Measurements from ENCODE around the gene HNRNPL.
"Not testable (repeated sequence)": the region's sequence is repeated elsewhere in the genome, so short reads cannot be mapped to it uniquely, and the experiment has no call there.

HNRNPL gene

DNA sequence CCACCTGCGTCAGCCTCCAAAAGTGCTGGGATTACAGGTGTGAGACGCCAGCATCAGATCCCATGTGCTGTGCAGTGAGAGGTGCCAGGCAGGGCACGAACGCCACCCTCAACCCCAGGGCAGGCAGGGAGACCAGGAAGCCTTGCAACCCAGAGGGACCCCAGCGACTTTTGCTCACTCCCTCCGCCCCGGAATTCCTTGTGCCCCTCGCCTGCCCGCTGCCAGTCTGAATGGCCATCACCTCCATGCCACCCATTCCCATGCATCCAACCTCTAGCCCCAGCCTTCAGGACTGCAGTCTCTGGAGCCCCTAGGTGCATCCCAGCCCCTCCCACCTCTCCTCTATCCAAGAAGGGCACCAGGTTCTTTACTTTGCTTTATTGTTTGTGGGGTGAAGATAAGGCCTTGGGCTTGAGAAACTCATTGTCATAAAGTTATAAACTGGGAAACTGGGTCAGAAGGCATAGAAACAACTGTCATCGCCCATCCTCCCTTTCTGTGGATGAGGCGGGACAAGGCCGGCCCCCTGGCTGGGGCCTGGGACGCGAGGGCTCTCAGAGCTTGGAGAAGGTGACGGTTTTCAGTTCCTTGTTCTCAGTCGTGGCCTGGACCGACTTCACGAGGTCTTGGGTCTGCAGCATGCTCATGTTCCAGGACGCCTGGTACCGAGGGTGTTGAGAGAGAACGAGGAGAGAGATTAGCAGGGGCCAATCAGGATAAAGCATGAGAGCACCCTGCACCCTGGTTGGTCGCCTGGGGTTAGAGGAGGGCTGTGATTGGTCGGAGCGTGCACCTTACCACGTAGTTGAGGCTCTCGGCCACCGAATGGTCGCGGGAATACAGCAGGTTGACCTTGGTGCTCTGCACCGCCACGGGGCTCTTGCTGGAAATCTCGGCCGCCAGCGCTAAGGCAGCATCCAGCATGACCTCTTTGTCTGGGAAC is 34.5 kb downstream of the HNRNPL start:
- DNase-seq: no peak
- TF ChIP-seq POLR2A (IDR thresholded peaks at IDR 0.05; ENCODE audit: low read length) (no peak), GATA1 (IDR thresholded peaks at IDR 0.05; ENCODE audit: low read depth, low read length) (no peak)

DNA sequence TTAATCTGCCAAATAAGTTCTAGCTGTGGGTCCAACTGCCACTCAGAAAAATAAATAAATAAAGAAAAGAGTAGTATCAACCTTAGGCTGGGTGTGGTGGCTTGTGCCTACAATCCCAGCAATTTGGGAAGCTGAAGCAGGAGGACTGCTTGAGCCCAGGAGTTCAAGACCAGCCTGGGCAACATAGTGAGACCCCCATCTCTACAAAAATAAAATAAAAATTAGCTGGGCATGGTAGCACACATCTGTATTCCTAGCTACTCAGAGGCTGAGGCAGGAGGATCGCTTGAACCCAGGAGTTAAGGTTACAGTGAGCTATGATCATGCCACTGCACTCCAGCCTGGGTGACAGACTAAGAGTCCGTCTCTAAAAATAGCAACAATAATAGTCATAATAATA is 35.9 kb downstream of the HNRNPL start:
- DNase-seq: not testable (repeated sequence)

- DNase-seq: no peak
- TF ChIP-seq POLR2A (IDR thresholded peaks at IDR 0.05; ENCODE audit: low read length): no peak
- no peak for TF ChIP-seq GATA1 (IDR thresholded peaks at IDR 0.05; ENCODE audit: low read depth, low read length)
Observed at GRCh38 chr19:38813323-38813722, 36.5 kb downstream of the HNRNPL start.

- TF ChIP-seq GATA1 (IDR thresholded peaks at IDR 0.05; ENCODE audit: low read depth, low read length) (no peak), POLR2A (IDR thresholded peaks at IDR 0.05; ENCODE audit: low read length) (no peak)
- DNase-seq: no peak
Observed at GRCh38 chr19:38812841-38813320, 36.9 kb downstream of the HNRNPL start, which contains the start of gene LGALS4. Gene LGALS4 (minus strand): TSS chr19:38812945. CDS start chr19:38812886, 59 bp downstream.

GRCh38 chr19:38812009-38812840 is 37.6 kb downstream of the HNRNPL start:
- DNase-seq: no peak
- TF ChIP-seq GATA1 (IDR thresholded peaks at IDR 0.05; ENCODE audit: low read depth, low read length) (no peak), POLR2A (IDR thresholded peaks at IDR 0.05; ENCODE audit: low read length) (no peak)

GRCh38 chr19:38809592-38810252 is 40.1 kb downstream of the HNRNPL start:
- no peak for DNase-seq
- TF ChIP-seq POLR2A (IDR thresholded peaks at IDR 0.05; ENCODE audit: low read length): no peak
- no peak for TF ChIP-seq GATA1 (IDR thresholded peaks at IDR 0.05; ENCODE audit: low read depth, low read length)

GRCh38 chr19:38808741-38809140 is 41.0 kb downstream of the HNRNPL start:
- TF ChIP-seq POLR2A (IDR thresholded peaks at IDR 0.05; ENCODE audit: low read length) (no peak), GATA1 (IDR thresholded peaks at IDR 0.05; ENCODE audit: low read depth, low read length) (no peak)
- DNase-seq: no peak

- DNase-seq: not testable (repeated sequence)
Observed at GRCh38 chr19:38807374-38808098, 42.2 kb downstream of the HNRNPL start.

DNA sequence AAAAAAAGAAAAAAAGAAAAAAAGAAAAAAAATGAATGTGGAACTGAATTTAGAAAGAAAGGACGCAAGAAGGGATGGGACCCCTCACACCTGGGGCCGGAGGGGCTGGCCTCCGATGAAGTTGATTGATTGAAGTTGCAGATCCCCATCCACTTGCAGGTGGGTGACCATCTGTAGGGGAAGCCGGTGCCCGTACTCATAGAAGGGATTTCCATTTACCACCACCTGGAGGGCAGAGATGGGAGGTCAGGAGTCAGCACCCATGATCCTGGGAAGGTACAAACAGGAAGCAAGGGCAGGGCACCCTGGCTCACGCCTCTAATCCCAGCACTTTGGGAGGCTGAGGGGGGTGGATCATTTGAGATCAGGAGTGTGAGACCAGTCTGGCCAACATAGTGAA is 43.4 kb downstream of the HNRNPL start:
- DNase-seq: no peak
- TF ChIP-seq POLR2A (IDR thresholded peaks at IDR 0.05; ENCODE audit: low read length): no peak
- no peak for TF ChIP-seq GATA1 (IDR thresholded peaks at IDR 0.05; ENCODE audit: low read depth, low read length)

DNA sequence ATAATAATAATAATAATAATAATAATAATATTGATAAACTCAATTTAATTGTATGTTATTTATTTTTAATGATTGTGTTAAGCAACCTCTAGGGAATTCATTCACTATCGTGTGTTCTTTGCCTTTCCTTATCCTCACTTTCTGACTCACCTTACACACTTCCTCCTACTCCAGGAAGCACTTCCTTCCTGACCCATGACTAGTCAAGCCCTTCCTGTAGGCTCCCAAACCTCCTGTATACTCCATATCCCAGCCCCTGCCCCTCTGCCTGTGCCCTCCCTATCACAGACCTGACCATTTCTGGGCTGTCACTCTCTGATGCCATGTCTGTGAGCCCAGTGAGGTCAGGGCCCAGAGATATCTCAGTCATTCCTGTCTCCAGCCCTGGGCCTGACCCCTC is 44.6 kb downstream of the HNRNPL start:
- DNase-seq: no peak

GRCh38 chr19:38803543-38803942 is 46.2 kb downstream of the HNRNPL start:
- TF ChIP-seq POLR2A (IDR thresholded peaks at IDR 0.05; ENCODE audit: low read length) (no peak), GATA1 (IDR thresholded peaks at IDR 0.05; ENCODE audit: low read depth, low read length) (no peak)
- no peak for DNase-seq

More for the DNA sequence above, 44.6 kb downstream of the HNRNPL start:
- TF ChIP-seq GATA1 (IDR thresholded peaks at IDR 0.05; ENCODE audit: low read depth, low read length) (no peak), POLR2A (IDR thresholded peaks at IDR 0.05; ENCODE audit: low read length) (no peak)

DNA sequence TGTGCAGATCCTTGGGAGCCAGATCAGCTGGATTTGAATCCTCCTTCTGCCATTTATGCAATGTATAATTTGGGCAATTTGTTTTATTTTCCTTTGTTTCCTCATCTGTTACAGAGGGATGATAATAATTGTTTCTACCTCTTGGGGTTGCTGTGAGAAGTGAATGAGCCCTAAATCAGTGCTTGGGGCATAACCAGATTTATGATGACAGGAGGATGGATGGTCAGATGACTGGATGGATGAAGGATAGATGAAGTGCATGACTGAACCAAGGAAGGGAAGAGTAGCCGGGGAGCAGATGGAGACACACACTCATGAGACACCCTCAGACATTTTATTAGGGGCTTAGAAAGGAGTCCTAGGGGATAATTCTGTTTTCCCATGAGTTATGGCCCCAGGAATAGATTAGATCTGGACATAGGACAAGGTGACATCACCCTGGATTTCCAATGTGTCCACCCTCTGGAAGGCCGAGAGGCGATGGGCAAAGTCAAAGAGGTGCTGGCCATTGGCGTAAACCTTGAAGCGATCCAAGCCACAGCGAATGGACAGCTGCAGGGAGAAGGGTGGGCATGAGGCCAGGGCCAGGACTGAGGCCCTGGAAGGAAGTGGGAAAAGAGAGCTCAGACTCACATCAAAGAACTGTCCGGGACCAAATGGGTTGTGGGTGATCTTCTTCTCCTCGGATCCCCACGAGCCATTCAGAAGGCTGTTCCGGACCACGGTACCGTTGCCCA is 48.3 kb downstream of the HNRNPL start:
- DNase-seq: no peak
- TF ChIP-seq GATA1 (IDR thresholded peaks at IDR 0.05; ENCODE audit: low read depth, low read length): no peak
- TF ChIP-seq POLR2A (IDR thresholded peaks at IDR 0.05; ENCODE audit: low read length): no peak
